Stimulated activated naive CD8-positive, alpha-beta T cell treated with anti-CD3 and anti-CD28 coated beads, Interleukin-15, Interleukin-2, amounts not matched to agents 100 ng/mL and 50 ng/mL, for 24 hours (primary cell): ENCODE results near the gene NPHP3.

Experiments used
- H3K27ac Mint-ChIP-seq: one replicate; pipeline ENCODE4 v1.8.0; 2021; ENCODE audit warnings: mild to moderate bottlenecking, mixed read lengths
- H3K27me3 Mint-ChIP-seq: one replicate; pipeline ENCODE4 v1.8.0; 2021; ENCODE audit warnings: mixed read lengths
- H3K36me3 Mint-ChIP-seq: one replicate; pipeline ENCODE4 v1.8.0; 2021; ENCODE audit warnings: low read depth, mixed read lengths
- H3K4me1 Mint-ChIP-seq: one replicate; pipeline ENCODE4 v1.8.0; 2021; ENCODE audit warnings: low read depth, mixed read lengths
- H3K4me3 Mint-ChIP-seq: one replicate; pipeline ENCODE4 v1.8.0; 2021; ENCODE audit warnings: mild to moderate bottlenecking, mixed read lengths
- H3K9me3 Mint-ChIP-seq: one replicate; pipeline ENCODE4 v1.8.0; 2021; ENCODE audit warnings: mixed read lengths

NPHP3 gene

GRCh38 chr3:132720228-132720627 is 2.0 kb downstream of the NPHP3 start:
- no peaks in the 10 kb centered on the region for H3K27me3 Mint-ChIP-seq
- peak overlapping the region; percentile 91 for H3K4me3 Mint-ChIP-seq
- H3K36me3 Mint-ChIP-seq = peaks cover 36% of the 10 kb centered on the region
- H3K27ac Mint-ChIP-seq = peak overlapping the region; percentile 7
- H3K9me3 Mint-ChIP-seq = no peaks in the 10 kb centered on the region
- peaks cover 54% of the 10 kb centered on the region for H3K4me1 Mint-ChIP-seq

- Mint-ChIP-seq H3K9me3 (no peaks in the 10 kb centered on the region), H3K4me3 (no peak overlapping the region), H3K4me1 (peaks cover 43% of the 10 kb centered on the region), H3K36me3 (peaks cover 44% of the 10 kb centered on the region), H3K27ac (no peak overlapping the region), H3K27me3 (no peaks in the 10 kb centered on the region)
Measured at GRCh38 chr3:132716372-132716771, 5.8 kb downstream of the NPHP3 start.

DNA sequence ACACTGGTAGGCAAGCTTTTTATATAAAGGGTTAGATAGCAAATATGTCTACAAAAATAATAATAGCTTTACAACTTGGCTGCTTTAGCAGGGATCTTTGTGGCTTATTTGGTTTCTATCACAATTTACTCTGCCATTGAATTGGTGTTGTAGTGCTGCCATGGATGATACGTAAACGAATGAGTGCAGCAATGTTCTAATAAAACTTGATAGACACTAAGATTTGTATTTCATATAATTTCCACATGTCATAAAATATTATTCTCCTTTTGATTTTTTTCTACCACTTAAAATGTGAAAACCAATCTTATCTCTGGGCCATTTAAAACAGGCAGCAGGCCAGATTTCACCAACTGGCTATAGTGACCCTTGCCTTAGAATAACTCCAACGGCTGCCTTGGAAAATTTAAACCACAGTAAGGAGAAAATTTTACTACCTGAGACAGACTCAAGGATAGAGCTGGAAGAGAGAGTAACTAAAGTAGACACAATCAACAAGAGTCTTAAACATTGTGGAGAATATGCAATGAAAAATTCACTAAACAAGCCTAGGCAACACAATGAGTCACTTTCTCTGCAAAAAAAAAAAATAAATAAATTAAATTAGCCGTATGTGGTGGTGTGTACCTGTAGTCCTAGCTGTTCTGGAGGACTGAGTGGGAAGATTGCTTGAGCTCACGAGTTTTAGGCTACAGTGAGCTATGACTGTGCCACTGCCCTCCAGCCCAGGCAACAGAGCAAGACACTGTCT is 8.1 kb downstream of the NPHP3 start:
- Mint-ChIP-seq H3K4me3 (no peak overlapping the region), H3K4me1 (peaks cover 21% of the 10 kb centered on the region), H3K27ac (no peak overlapping the region), H3K9me3 (no peaks in the 10 kb centered on the region), H3K36me3 (peaks cover 50% of the 10 kb centered on the region), H3K27me3 (no peaks in the 10 kb centered on the region)

- H3K4me1 Mint-ChIP-seq = no peaks in the 10 kb centered on the region
- no peak overlapping the region for H3K4me3 Mint-ChIP-seq
- peaks cover 47% of the 10 kb centered on the region for H3K36me3 Mint-ChIP-seq
- H3K27ac Mint-ChIP-seq = no peak overlapping the region
- no peaks in the 10 kb centered on the region for H3K9me3 Mint-ChIP-seq
- no peaks in the 10 kb centered on the region for H3K27me3 Mint-ChIP-seq
Measured at GRCh38 chr3:132710311-132710710, 11.9 kb downstream of the NPHP3 start.

- Mint-ChIP-seq H3K27ac (no peak overlapping the region), H3K4me1 (no peaks in the 10 kb centered on the region), H3K36me3 (peaks cover 47% of the 10 kb centered on the region), H3K4me3 (no peak overlapping the region), H3K27me3 (no peaks in the 10 kb centered on the region), H3K9me3 (no peaks in the 10 kb centered on the region)
Measured at GRCh38 chr3:132709761-132710160, 12.4 kb downstream of the NPHP3 start.

GRCh38 chr3:132703733-132704132 is 18.5 kb downstream of the NPHP3 start:
- no peak overlapping the region for H3K27ac Mint-ChIP-seq
- no peaks in the 10 kb centered on the region for H3K4me1 Mint-ChIP-seq
- no peaks in the 10 kb centered on the region for H3K27me3 Mint-ChIP-seq
- H3K9me3 Mint-ChIP-seq = no peaks in the 10 kb centered on the region
- H3K4me3 Mint-ChIP-seq = no peak overlapping the region
- H3K36me3 Mint-ChIP-seq = peaks cover 63% of the 10 kb centered on the region

DNA sequence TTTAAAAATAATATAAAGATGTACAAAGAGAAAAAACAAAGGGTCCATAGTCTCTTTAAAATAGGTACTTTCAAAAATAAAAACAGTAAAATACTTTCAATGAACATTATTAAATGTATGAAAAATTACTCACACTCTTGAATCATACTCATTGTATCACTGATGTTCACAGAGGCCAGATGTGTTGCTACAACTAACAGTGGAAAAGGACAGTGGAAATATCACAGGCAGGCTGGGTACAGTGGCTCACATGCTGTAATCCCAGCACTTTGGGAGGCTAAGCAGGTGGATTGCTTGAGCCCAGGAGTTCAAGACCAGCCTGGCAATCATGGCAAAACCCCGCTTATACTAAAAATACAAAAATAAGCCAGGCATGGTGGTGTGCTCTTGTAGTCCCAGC is 26.8 kb downstream of the NPHP3 start:
- Mint-ChIP-seq H3K36me3 (peaks cover 56% of the 10 kb centered on the region), H3K9me3 (no peaks in the 10 kb centered on the region), H3K27me3 (no peaks in the 10 kb centered on the region), H3K27ac (no peak overlapping the region), H3K4me1 (no peaks in the 10 kb centered on the region), H3K4me3 (no peak overlapping the region)

- H3K27me3 Mint-ChIP-seq = no peaks in the 10 kb centered on the region
- no peak overlapping the region for H3K4me3 Mint-ChIP-seq
- H3K9me3 Mint-ChIP-seq = no peaks in the 10 kb centered on the region
- no peak overlapping the region for H3K27ac Mint-ChIP-seq
- H3K36me3 Mint-ChIP-seq = peaks cover 54% of the 10 kb centered on the region
- no peaks in the 10 kb centered on the region for H3K4me1 Mint-ChIP-seq
Measured at GRCh38 chr3:132694991-132695390, 27.2 kb downstream of the NPHP3 start.

DNA sequence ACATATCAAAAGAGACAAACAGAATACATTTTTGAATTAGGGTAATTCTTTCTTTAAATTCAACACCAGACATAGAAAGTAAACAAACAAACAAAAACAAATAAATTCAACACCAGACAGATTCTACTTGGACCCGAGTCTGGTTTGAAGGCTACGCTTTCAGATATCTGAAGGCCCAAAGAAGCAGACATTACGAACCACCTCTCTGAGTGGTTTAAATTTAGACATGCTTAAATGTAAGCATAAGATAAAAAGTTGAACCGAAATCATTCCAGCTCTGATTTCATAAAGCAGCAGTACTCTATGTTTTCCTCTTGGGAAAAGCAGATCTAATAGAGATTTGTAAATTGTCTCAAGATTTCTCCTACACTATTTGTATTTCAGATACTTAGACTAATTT is 32.2 kb downstream of the NPHP3 start:
- H3K36me3 Mint-ChIP-seq = peaks cover 39% of the 10 kb centered on the region
- H3K4me3 Mint-ChIP-seq = no peak overlapping the region
- no peaks in the 10 kb centered on the region for H3K4me1 Mint-ChIP-seq
- no peaks in the 10 kb centered on the region for H3K27me3 Mint-ChIP-seq
- H3K9me3 Mint-ChIP-seq = no peaks in the 10 kb centered on the region
- no peak overlapping the region for H3K27ac Mint-ChIP-seq

DNA sequence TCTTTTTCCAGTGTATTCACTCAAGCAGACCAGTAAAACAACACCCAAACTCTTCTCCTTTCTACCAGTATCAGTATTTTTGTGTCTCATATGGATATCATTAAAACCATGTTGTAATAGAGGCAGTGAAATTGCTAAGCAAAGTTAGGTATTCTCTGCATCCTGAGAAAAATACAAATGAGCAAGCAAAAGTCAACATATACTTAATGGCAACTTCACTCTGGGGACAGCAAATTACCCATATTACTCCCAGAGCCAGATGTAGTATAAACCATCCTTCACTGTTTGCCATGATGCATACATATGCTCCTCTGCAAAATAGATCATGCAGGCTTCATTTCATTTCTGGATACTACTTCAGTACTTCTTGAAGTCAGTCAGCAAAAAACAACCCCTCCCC is 40.0 kb downstream of the NPHP3 start:
- Mint-ChIP-seq H3K27ac (peak overlapping the region; percentile 3), H3K36me3 (peaks cover 32% of the 10 kb centered on the region), H3K4me1 (no peaks in the 10 kb centered on the region), H3K4me3 (no peak overlapping the region), H3K27me3 (no peaks in the 10 kb centered on the region), H3K9me3 (no peaks in the 10 kb centered on the region)

GRCh38 chr3:132681421-132681820 is 40.8 kb downstream of the NPHP3 start:
- H3K9me3 Mint-ChIP-seq = no peaks in the 10 kb centered on the region
- H3K4me3 Mint-ChIP-seq = no peak overlapping the region
- no peak overlapping the region for H3K27ac Mint-ChIP-seq
- H3K27me3 Mint-ChIP-seq = no peaks in the 10 kb centered on the region
- no peaks in the 10 kb centered on the region for H3K4me1 Mint-ChIP-seq
- peaks cover 40% of the 10 kb centered on the region for H3K36me3 Mint-ChIP-seq

DNA sequence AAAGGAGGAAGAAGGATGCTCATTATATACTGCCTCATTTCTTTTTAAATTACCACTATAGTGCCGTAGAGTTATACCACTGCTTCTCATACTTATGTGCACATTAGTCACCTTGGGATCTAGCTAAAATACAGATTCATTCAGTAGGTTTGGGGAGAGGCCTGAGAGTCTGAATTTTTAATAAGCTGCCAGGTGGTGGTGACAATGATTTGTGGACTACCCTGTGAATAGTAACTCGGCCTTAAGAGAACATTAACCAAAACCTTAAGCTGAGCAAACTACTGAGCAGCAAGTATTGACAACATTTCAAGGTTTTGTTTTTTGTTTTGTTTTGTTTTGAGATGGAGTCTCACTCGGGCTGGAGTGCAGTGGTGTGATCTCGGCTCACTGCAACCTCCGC is 42.3 kb downstream of the NPHP3 start:
- Mint-ChIP-seq H3K4me3 (no peak overlapping the region), H3K9me3 (no peaks in the 10 kb centered on the region), H3K27ac (no peak overlapping the region), H3K36me3 (peaks cover 48% of the 10 kb centered on the region), H3K4me1 (no peaks in the 10 kb centered on the region), H3K27me3 (no peaks in the 10 kb centered on the region)

GRCh38 chr3:132675408-132675807 is 46.8 kb downstream of the NPHP3 start:
- Mint-ChIP-seq H3K36me3 (peaks cover 54% of the 10 kb centered on the region), H3K9me3 (no peaks in the 10 kb centered on the region), H3K27ac (no peak overlapping the region)

DNA sequence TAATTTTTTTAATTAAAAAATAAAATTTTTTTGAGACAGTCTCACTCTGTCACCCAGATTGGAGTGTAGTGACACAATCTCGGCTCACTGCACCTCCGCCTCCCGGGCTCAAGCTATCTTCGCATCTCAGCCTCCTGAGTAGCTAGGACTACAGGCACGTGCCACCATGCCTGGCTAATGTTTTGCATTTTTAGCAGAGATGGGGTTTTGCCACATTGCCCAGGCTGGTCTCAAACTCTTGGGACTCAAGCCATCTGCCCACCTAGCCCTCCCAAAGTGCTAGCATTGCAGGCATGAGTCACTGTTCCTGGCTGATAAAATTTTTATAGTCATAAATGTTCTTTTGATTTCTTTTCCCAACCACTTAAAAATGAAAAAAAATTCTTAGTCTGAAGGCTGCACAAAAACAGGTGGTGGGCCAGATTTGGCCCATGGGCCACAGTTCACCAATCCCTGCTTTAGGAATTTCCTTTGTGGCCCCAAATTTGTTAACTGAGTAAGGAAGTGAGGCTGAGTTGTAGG is 52.9 kb downstream of the NPHP3 start:
- H3K4me1 Mint-ChIP-seq = peaks cover 13% of the 10 kb centered on the region
- peaks cover 48% of the 10 kb centered on the region for H3K36me3 Mint-ChIP-seq
- H3K27ac Mint-ChIP-seq = no peak overlapping the region
- H3K27me3 Mint-ChIP-seq = no peaks in the 10 kb centered on the region
- H3K4me3 Mint-ChIP-seq = no peak overlapping the region
- H3K9me3 Mint-ChIP-seq = no peaks in the 10 kb centered on the region

More at GRCh38 chr3:132675408-132675807, 46.8 kb downstream of the NPHP3 start:
- no peaks in the 10 kb centered on the region for H3K27me3 Mint-ChIP-seq
- H3K4me3 Mint-ChIP-seq = no peak overlapping the region
- H3K4me1 Mint-ChIP-seq = no peaks in the 10 kb centered on the region

DNA sequence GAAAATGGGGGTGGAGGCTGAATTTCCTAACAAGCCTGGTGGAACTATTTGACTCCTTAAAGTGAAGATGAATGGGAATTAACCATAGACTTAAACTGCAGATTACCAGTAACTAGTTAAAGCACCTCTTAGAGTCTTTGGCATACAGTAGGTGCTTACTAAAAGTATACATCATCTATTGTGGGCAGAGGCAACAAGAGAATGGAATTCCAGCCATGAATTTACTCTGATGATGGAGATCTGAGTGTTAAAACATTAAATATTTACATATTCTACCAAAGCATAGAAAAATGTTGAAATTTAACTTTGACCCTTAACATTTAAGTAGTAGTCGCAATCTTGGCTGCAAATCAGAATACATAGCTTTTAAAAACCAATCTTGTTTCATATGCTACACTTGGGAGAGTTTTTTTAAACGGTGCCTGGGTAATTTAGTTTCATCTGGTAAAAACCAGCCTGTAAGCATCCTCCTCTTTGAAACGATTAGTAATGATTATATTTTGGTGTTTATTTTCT is 56.9 kb downstream of the NPHP3 start:
- Mint-ChIP-seq H3K27ac (no peak overlapping the region), H3K27me3 (no peaks in the 10 kb centered on the region), H3K4me1 (peaks cover 46% of the 10 kb centered on the region)

GRCh38 chr3:132662212-132662611 is 60.0 kb downstream of the NPHP3 start:
- no peaks in the 10 kb centered on the region for H3K27me3 Mint-ChIP-seq
- no peaks in the 10 kb centered on the region for H3K9me3 Mint-ChIP-seq
- H3K27ac Mint-ChIP-seq = peak overlapping the region; percentile 11
- H3K4me3 Mint-ChIP-seq = peak overlapping the region; percentile 98
- H3K36me3 Mint-ChIP-seq = peaks cover 40% of the 10 kb centered on the region
- peaks cover 56% of the 10 kb centered on the region for H3K4me1 Mint-ChIP-seq

More for the DNA sequence above, 56.9 kb downstream of the NPHP3 start:
- Mint-ChIP-seq H3K36me3 (peaks cover 51% of the 10 kb centered on the region), H3K4me3 (no peak overlapping the region), H3K9me3 (no peaks in the 10 kb centered on the region)
